Stimulated activated naive CD8-positive, alpha-beta T cell treated with anti-CD3 and anti-CD28 coated beads, Interleukin-15, Interleukin-2, amounts not matched to agents 100 U/mL and 50 U/mL, for 24 hours (primary cell): Measurements from ENCODE around the gene ALG9.
A peak's percentile ranks its signal among the peaks of the same experiment; 100 is the strongest.
"Not testable (repeated sequence)": the region's sequence is repeated elsewhere in the genome, so short reads cannot be mapped to it uniquely, and the experiment has no call there.

ENCODE experiments used
- ATAC-seq: fragments of 150-1000 bp; cut with Tn5 transposase; one replicate; pipeline ENCODE4 v1.10.0; 2021
- DNase-seq: peaks from one replicate; pipeline ENCODE4 v3.0.0; 2021

Gene ALG9

GRCh38 chr11:111870886-111871692 is at the start of gene ALG9:
ALG9 (minus strand) TSS chr11:111871581; CDS start chr11:111871482, 99 bp downstream.
- ATAC-seq (peak; percentile 91), DNase-seq (peak; percentile 92)

- ATAC-seq (no peak), DNase-seq (no peak)
Measured at GRCh38 chr11:111920908-111921307, 49.5 kb upstream of the ALG9 start.

GRCh38 chr11:111918390-111919256 is 47.2 kb upstream of the ALG9 start, which contains the start of gene C11orf52:
C11orf52 (plus strand) TSS chr11:111918913; CDS start chr11:111918973, 60 bp downstream.
- DNase-seq (no peak), ATAC-seq (no peak)

GRCh38 chr11:111917788-111918187 is 46.4 kb upstream of the ALG9 start:
- no peak for ATAC-seq

GRCh38 chr11:111917312-111917711 is 45.9 kb upstream of the ALG9 start:
- DNase-seq: no peak

More at GRCh38 chr11:111917788-111918187, 46.4 kb upstream of the ALG9 start:
- no peak for DNase-seq

GRCh38 chr11:111916768-111917167 is 45.4 kb upstream of the ALG9 start:
- ATAC-seq: no peak
- no peak for DNase-seq

More at GRCh38 chr11:111917312-111917711, 45.9 kb upstream of the ALG9 start:
- ATAC-seq: no peak

GRCh38 chr11:111913997-111914396 is 42.6 kb upstream of the ALG9 start:
- ATAC-seq: no peak
- DNase-seq: no peak

- DNase-seq (no peak), ATAC-seq (no peak)
Measured at GRCh38 chr11:111913031-111913861, 41.9 kb upstream of the ALG9 start.

GRCh38 chr11:111912535-111912934 is 41.2 kb upstream of the ALG9 start, which contains the start of gene HSPB2:
HSPB2 (plus strand) TSS chr11:111912734; CDS start chr11:111912830, 96 bp downstream.
- DNase-seq (no peak), ATAC-seq (no peak)

GRCh38 chr11:111911563-111912401 is 40.4 kb upstream of the ALG9 start, which contains the start of gene CRYAB:
CRYAB (minus strand) TSS chr11:111911770; CDS start chr11:111911724, 46 bp downstream.
- DNase-seq (no peak), ATAC-seq (no peak)

GRCh38 chr11:111910676-111911562 is 39.5 kb upstream of the ALG9 start:
- DNase-seq: no peak
- no peak for ATAC-seq

- DNase-seq (no peak), ATAC-seq (no peak)
Measured at GRCh38 chr11:111909378-111909777, 38.0 kb upstream of the ALG9 start.

GRCh38 chr11:111908639-111909305 is 37.4 kb upstream of the ALG9 start:
- DNase-seq: no peak
- no peak for ATAC-seq

- ATAC-seq (no peak), DNase-seq (no peak)
Measured at GRCh38 chr11:111906680-111907079, 35.3 kb upstream of the ALG9 start.

GRCh38 chr11:111905411-111905810 is 34.0 kb upstream of the ALG9 start:
- no peak for ATAC-seq
- no peak for DNase-seq

- ATAC-seq: no peak
Measured at GRCh38 chr11:111886844-111887243, 15.5 kb upstream of the ALG9 start.

GRCh38 chr11:111886032-111886431 is 14.7 kb upstream of the ALG9 start:
- DNase-seq: no peak
- ATAC-seq: no peak

More at GRCh38 chr11:111886844-111887243, 15.5 kb upstream of the ALG9 start:
- no peak for DNase-seq

GRCh38 chr11:111885053-111885452 is 13.7 kb upstream of the ALG9 start:
- not testable (repeated sequence) for DNase-seq, ATAC-seq

GRCh38 chr11:111882202-111882601 is 10.8 kb upstream of the ALG9 start:
- ATAC-seq (no peak), DNase-seq (no peak)
